Endometrial microvascular endothelial cells (primary cell): ENCODE data around the gene NPY4R2. TPM values are rescaled to one million over a fixed set of nuclear protein-coding genes. Genes with fewer than 3 reads are reported as not detected.
"Not testable (repeated sequence)": the region's sequence is repeated elsewhere in the genome, so short reads cannot be mapped to it uniquely, and the experiment has no call there.

Source experiments
- in situ Hi-C: cut with HindIII; loops from 2 replicates; pipeline ENCODE4 v1.10.0; 2017; ENCODE audit warnings: low sequenced_read_pairs, low pct_unique_long_range_greater_than_20kb; ENCODE audit errors: inconsistent ontology term
- total RNA-seq: library from RNA; depleted of rRNA; stranded (reverse); fragments of >200 nt; gene quantifications from one replicate; pipeline ENCODE4 v1.2.3, GENCODE V29; 2015; ENCODE audit errors: inconsistent ontology term

NPY4R2 gene, protein sequence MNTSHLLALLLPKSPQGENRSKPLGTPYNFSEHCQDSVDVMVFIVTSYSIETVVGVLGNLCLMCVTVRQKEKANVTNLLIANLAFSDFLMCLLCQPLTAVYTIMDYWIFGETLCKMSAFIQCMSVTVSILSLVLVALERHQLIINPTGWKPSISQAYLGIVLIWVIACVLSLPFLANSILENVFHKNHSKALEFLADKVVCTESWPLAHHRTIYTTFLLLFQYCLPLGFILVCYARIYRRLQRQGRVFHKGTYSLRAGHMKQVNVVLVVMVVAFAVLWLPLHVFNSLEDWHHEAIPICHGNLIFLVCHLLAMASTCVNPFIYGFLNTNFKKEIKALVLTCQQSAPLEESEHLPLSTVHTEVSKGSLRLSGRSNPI
- total RNA-seq: not detected

DNA sequence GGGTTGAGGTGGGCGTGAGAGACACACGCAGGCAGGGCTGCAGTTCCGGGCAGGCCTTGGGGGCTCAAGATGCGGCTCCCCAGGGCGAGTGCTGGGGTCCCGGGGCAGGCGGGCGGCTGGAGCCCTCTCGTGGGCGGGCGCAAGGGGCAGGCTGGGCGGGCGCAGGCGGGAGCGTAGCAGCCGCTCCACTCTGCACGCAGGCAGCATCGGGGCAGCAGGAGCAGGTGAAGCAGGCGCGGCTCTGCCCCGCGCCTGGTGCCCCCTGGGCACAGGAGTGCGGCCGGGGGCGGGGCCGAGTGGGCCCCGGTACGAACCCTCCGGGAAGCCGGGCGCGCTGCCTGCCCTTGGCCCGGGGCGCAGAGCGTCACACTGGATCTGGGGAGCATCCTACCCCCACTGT is at the start of gene NPY4R2:
NPY4R2 (plus strand) TSS at position 188 of the 400 bp plus-strand sequence. CDS start 3,326 bp downstream, outside the sequence.
- in situ Hi-C loops: not testable (repeated sequence)

DNA sequence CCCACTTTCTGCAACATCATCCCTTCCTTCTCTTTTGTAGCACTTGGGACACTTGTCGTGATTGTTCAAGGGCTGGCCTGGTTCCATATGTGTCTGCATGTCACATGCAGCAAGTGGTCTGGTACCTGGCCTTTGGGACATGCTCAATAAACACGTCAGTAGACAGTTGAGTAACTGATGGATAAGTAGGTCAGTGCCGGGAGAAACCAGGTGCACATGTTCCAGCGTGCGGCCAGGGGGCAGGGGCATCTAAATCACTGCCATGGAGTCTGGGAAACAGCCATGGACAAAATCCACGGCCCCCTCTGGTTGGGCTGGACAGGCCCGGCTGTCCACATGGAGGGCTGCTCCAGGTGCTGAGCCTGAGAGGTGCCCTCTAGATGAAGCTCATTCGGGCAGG is 47.6 kb upstream of the NPY4R2 start:
- in situ Hi-C loops: not testable (repeated sequence)

DNA sequence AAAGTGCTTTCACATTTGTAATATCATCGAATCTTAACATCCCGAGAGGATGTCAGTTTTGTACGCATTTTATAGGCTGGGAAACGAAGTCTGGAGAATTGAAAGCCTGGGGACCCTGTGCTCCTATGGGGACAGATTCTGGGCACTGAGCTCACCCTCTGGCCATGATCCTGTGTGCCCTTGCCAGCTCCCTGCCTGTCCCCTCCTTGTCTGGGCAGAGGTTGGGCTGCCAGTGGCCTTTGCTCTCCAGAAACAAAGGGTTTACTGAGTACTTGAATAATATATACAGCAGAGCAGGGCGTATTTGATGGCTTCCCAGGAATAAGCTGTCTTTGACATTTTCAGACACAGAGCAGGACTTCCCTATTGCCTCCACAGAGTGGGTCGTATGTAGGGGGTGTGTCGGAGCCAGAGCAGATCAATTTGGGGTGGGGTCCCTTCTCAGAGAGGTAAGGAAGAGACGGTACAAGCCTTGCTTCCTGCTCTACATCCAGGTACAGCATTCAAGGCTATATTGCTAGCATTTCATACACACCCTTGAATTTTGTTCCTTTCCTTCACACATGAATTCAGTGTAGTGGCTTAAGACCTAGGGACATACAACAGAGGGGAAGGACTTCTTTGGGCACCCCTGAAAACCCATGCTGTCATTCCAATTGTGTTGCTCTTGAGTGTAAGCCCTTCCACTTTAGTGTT is 46.8 kb upstream of the NPY4R2 start:
- in situ Hi-C loops: not testable (repeated sequence)

DNA sequence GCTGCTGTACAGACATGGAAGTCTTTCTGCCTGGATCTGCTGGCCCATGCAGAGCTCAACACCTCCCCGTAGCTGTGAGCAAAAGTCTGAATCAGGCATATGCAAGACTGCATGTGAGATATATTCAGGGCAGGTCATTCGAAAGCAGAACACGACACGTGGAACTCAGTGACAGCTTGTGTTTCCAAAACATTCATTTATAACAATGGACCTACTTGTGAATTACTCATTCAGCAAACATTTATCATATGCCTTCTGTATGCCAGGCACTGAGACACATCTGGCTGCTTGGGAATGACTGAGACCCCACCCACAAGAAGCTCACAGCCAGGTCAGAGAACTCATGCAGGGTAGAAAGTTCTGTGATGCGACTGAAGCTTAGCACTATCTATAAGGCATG is 46.2 kb upstream of the NPY4R2 start:
- in situ Hi-C loops: not testable (repeated sequence)

DNA sequence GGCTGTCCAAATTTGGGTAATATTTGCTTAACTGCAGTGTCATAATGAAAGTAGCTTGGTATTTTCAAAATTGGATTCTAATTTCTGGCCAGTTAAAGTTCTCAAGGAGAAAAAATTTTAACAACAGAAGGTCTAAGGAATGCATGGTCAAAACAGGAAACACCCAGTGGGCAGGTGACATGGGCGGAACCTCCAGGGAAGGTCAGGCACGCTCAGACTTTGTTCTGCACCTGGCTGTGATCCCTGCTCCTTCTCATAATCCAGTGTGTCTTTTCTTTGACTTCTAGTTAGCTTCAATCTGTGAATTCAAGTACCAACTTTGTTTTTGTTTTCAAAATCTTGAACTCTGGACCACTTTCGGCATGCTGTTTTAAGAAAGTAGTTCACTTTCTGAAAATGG is 34.2 kb upstream of the NPY4R2 start:
- in situ Hi-C loops: not testable (repeated sequence)

DNA sequence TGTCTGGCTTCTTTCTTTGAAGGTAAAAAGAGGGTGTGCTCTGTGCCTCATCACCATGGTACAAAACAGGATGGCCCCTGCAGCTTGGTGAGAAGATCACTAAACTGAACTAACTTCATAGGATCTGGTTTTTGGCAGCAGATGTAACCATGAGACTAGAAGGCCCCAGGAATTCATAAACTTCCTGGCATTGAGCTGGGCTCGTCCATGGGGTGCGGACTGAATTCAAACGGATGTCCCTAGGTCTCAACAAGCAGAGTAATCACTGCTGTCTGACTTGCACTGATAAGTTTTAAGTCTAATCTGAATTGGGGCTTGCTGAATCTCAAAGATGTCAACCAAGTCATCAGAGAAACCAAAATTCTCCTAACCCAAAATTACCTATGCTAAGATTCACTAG is 33.5 kb upstream of the NPY4R2 start:
- in situ Hi-C loops: not testable (repeated sequence)

DNA sequence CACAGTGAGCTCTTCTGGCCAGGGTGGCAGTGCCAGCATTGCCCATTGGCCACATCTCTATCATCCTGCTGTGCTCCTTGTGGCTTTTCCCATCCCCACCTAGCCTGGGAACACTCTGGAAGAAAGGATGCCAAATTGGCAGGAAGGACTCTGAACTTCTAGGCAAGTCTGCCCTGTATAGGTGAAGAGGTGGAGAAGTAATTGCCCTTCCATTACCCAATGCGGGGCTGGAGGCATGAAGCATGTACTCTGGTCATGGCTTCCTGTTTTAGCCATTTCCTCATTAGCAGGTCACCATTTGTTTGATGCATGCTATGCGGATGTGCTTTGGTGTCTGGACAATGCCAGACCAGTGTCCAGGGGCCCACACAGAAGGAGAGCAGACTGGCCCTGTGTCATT is 32.1 kb upstream of the NPY4R2 start:
- in situ Hi-C loops: not testable (repeated sequence)

DNA sequence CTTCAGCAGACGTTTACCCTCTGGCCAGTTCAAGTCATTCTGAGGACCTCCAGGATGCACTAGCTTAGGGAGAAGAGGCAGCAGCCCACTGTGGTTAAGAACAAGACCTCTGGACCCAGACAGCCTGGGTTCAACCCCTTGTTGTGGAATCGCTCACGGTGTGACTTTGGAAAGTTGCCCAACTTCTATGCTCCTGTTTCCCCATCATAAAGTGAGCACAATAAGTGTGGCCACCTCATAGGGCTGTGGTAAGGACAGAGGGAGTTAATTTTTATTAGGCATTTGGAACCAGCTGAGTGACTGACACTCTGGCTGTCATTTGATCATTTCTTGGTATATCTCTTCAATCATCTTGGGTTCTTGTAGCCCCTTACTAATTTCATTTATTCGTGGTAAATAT is 31.6 kb upstream of the NPY4R2 start:
- in situ Hi-C loops: not testable (repeated sequence)

DNA sequence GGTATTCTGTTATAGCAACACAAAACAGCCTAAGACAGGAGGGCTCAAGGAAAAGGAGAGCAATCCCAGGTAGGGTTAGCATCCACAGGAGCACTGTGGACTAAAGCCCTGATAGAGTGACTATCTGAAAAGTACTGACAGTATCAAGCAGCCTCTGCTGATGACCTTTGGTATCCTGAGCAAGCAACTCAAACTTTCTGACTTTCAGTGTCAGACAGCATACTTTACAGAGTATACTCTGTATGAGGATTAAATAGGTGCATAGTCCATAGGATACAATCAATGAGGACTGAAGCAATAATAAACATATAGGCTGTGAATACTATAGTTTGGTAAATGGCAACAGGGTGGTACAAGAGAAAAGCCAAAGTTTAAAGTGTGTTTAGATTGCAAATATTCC is 27.7 kb upstream of the NPY4R2 start:
- in situ Hi-C loops: not testable (repeated sequence)

DNA sequence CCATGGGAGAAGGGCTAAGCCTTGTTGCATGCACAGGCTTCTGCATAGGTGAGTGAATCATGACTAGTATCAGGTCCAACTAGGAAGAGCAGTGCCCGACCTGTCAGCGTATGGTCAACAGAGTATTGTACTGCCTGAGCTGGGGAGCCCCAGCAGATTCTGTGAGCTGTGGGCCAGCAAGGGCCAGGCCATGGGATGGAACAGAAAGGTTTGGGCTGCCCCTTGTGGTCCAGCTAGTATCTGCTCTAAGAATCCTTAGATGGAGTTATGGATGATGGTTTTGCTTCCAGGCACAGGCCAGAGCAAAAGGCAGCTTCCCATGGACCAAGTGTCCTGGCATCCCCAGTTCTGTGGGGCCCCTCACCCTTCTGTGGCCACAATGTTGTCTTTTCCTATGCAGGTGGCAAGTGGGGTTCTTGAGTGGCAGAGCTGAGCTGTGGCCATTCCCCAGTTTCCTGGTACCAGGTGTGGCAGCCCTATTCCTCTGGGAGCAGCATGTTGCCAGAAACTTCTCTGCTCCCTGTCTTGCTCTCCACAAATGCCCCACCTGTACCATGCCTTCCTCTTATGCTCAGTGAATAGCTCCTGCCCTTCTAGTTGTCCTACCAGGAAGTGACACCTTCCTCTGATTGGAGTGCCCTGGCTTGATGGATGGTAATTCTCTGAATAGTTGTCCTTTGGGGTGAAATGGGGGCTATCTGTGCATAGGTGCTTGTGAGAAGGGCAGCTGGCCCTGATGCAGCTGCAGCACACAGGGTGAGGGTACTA is 25.8 kb upstream of the NPY4R2 start:
- in situ Hi-C loops: not testable (repeated sequence)

DNA sequence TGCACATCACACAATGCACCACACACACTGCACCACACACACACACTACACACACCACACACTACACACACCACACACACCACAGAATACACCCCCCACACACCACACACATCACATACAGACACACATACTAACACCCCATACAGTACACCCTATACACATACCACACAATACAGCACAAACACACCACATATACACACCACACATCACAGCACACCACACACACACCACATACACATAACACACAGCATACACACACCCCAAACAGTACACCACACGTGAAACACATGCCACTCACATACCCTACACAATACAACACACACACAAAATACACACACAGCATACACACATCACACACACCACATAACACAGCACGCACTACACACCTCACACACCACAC is 23.9 kb upstream of the NPY4R2 start:
- in situ Hi-C loops: not testable (repeated sequence)

DNA sequence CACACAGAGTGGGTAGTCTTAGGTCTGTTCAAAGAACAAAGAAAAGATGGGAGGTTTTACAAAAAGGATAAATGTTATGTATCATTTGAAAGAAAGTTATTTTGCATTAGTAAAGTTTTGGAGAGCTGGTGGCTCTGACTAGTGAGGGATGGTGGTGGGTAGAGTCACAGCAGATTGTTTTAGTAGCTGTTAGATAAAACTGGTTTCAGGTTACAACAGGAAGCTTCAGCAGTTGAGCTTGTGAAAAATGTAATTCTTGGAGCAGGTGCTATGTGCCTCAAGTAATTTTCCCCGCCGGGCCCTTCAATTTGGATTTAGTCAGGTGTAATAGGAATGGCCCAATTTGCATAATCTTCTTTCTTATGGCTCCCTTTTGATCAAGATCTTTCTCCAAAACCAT is 20.6 kb upstream of the NPY4R2 start:
- in situ Hi-C loops: not testable (repeated sequence)

DNA sequence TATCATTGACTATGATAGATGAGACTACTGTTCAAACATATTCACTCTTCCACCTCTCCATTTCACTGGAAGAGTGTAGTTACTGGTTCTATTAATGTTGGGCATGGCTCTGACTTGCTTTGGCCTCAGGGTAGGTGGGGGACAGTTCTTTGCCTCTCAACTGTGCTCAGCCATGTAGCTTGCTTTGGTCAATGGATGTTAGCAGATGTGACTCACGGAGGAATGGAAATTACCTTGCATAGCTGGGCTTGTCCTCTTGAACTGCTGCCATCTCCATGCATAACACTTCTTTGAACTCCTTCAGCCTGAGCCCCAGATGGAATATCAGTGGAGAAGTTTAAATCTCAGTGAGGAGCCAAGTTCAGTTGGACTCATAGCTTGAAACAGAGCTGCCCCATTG is 9.1 kb upstream of the NPY4R2 start:
- in situ Hi-C loops: not testable (repeated sequence)

DNA sequence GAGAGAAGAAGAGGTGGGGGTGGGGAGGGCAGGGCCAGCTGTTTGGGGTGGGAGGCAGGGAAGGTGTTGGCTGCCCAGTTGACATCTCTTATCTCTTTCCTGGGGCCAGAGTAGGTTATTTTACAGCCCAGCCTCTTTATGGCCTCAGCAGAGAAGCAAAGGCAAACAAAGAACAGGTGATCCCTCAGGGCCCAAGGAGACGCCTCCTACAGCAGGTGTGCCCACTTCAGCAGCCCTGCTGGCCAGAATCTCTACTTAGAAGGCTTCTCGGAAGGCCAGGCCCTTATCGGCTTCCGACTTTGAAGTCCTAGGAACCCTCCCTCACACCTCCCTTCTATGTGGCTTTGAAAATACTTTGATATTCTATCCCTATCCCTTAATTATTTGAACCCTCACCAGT is 8.0 kb upstream of the NPY4R2 start:
- in situ Hi-C loops: not testable (repeated sequence)

DNA sequence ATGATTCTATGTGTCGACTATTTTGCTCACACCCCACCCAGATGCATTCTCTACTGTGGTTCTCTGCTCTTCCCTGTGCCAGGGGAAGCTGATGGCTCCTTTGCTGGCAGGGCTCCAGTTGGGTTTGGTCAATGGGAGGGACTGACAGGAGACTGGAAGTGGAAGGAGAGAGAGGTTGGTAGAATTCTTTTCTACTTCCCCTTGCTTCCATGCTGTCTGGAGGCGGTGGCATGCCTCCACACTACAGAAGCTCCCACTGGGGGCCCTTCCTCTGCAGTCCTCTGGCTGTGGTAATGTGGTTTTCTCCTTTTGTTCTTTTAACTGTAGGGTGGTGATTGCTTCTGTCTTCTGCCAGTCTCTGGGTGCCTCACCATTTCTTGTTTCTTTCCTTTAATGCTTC is 4.4 kb upstream of the NPY4R2 start:
- in situ Hi-C loops: not testable (repeated sequence)

DNA sequence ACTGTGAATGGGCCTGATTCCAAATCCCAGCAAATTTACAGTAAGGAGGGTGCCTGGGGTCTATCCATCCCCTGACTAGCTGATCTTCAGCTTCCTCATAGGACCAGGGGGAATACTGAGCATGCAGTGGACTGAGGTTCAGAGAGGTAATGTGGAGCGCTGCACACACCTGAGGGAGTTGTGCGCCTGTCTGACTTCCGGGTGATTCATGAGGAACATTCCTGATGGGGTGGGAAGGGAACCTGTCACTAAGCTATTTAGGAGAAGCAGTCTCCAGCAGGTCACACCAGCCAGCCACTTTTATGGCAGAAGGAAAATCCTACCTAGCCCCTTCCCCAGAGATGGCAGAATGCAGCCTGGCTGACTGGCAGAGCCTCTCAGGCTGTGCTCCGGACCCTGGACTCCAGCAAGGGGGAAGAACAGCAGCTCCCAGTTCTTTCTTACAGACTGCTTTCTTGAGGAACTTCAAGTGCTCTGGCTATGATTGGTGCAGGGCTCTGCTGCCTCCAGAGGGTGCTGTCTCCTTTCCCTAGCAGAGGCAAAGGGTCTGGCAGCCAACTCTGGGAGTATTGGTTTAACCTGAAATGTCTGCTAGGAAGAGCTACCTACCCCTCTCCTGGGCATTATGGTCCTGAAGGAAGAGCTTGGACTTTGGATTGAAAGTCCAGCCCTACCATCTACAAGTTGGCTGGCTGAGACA is 2.5 kb upstream of the NPY4R2 start:
- in situ Hi-C loops: not testable (repeated sequence)

DNA sequence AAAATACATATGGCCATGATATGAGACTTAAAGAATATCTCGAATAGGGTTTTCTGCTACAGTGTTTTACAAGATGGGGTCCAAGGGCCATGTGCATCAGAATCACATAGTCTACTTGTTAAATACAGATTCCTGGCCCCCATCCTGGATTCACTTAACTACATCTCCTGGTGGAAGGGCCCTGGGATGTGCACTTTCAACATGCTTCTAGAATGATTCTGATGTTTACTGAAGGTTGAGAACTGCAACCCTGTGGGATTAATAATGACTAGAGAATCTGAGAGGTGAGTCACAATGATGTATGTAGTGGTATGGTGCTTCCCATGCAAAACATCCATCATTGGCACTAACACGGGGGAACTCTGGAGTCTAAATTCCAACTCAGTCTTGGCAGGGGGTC is 2.1 kb downstream of the NPY4R2 start:
- in situ Hi-C loops: not testable (repeated sequence)

DNA sequence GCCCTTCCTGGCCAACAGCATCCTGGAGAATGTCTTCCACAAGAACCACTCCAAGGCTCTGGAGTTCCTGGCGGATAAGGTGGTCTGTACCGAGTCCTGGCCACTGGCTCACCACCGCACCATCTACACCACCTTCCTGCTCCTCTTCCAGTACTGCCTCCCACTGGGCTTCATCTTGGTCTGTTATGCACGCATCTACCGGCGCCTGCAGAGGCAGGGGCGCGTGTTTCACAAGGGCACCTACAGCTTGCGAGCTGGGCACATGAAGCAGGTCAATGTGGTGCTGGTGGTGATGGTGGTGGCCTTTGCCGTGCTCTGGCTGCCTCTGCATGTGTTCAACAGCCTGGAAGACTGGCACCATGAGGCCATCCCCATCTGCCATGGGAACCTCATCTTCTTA is 4.0 kb downstream of the NPY4R2 start:
- in situ Hi-C loops: not testable (repeated sequence)

DNA sequence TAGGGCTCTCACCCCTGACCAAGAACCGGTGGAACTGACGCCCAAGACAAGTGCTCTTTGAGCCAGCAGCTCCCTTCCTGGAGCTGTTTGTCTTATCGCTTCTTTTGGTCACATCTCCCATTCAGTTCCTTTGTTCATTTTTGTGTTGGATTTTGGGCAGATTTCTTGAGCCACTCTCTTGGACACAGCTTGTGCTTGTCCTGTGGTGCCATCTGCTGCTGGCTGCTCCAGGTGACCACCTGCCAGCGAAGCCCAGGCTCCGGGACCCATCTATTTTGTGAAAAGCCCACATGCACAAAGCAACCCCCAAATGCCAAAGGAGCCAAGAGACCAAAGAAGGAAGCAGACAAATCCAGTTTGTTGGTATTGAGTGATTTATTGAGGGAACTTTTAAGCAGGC is 6.2 kb downstream of the NPY4R2 start:
- in situ Hi-C loops: not testable (repeated sequence)
